ENCODE data around the gene ZCCHC7. TPM values are rescaled to one million over a fixed set of nuclear protein-coding genes. Genes with fewer than 3 reads are reported as not detected.

The ZCCHC7 gene
- polyA plus RNA-seq, 1 donor from 2014 or later = 10.9 TPM

- H3K9ac ChIP-seq (ENCODE audit: low read length) = no peak overlapping the region
- H3K36me3 ChIP-seq (ENCODE audit: insufficient read depth, low read length) = no peaks in the 10 kb centered on the region
- no peaks in the 10 kb centered on the region for H3K27me3 ChIP-seq (ENCODE audit: insufficient read depth, low read depth, low read length)
- H3K9me3 ChIP-seq (ENCODE audit: low read length) = no peaks in the 10 kb centered on the region
- H2AFZ ChIP-seq (ENCODE audit: low read depth, low read length) = no peak overlapping the region
- TF ChIP-seq MXI1 (conservative IDR thresholded peaks at IDR 0.05; ENCODE audit: poor library complexity, severe bottlenecking) = no peak
- no peak for TF ChIP-seq REST (IDR thresholded peaks at IDR 0.05; ENCODE audit: borderline replicate concordance)
- no peak for TF ChIP-seq SMC3 (conservative IDR thresholded peaks at IDR 0.05; ENCODE audit: poor library complexity)
- no peak for TF ChIP-seq TAF1 (IDR thresholded peaks at IDR 0.05; ENCODE audit: low read depth)
- peaks cover 15% of the 10 kb centered on the region for H3F3A ChIP-seq (ENCODE audit: insufficient read depth, low read length, poor library complexity, severe bottlenecking)
- H3K27ac ChIP-seq (ENCODE audit: low read length) = no peak overlapping the region
- no peaks in the 10 kb centered on the region for H4K20me1 ChIP-seq (ENCODE audit: insufficient read depth)
- no peak overlapping the region for H3K4me3 ChIP-seq (ENCODE audit: low read length)
- no peaks in the 10 kb centered on the region for H3K9me2 ChIP-seq (ENCODE audit: insufficient read depth, low read length)
- no peaks in the 10 kb centered on the region for H3K79me2 ChIP-seq (replicated peaks; ENCODE audit: insufficient read depth, low read length)
- no peak overlapping the region for H3K4me2 ChIP-seq (ENCODE audit: low read length)
Measured at GRCh38 chr9:37327553-37327952, 207.2 kb downstream of the ZCCHC7 start.

GRCh38 chr9:37328556-37329227 lies 208.3 kb downstream of the ZCCHC7 start:
- Histone ChIP-seq H4K20me1 (ENCODE audit: insufficient read depth) (no peaks in the 10 kb centered on the region), H3K9me3 (ENCODE audit: low read length) (no peaks in the 10 kb centered on the region), H3K4me3 (ENCODE audit: low read length) (no peak overlapping the region), H3K79me2 (replicated peaks; ENCODE audit: insufficient read depth, low read length) (no peaks in the 10 kb centered on the region), H3K36me3 (ENCODE audit: insufficient read depth, low read length) (no peaks in the 10 kb centered on the region), H3K27me3 (ENCODE audit: insufficient read depth, low read depth, low read length) (no peaks in the 10 kb centered on the region), H3K9ac (ENCODE audit: low read length) (no peak overlapping the region), H2AFZ (ENCODE audit: low read depth, low read length) (no peak overlapping the region), H3K27ac (ENCODE audit: low read length) (no peak overlapping the region), H3F3A (ENCODE audit: insufficient read depth, low read length, poor library complexity, severe bottlenecking) (peaks cover 15% of the 10 kb centered on the region), H3K9me2 (ENCODE audit: insufficient read depth, low read length) (no peaks in the 10 kb centered on the region), H3K4me2 (ENCODE audit: low read length) (no peak overlapping the region)
- no peak for TF ChIP-seq SMC3 (conservative IDR thresholded peaks at IDR 0.05; ENCODE audit: poor library complexity)
- TF ChIP-seq TAF1 (IDR thresholded peaks at IDR 0.05; ENCODE audit: low read depth) = no peak
- TF ChIP-seq RAD21 (conservative IDR thresholded peaks at IDR 0.05) = no peak
- no peak for TF ChIP-seq REST (IDR thresholded peaks at IDR 0.05; ENCODE audit: borderline replicate concordance)
- no peak for TF ChIP-seq EZH2 (IDR thresholded peaks at IDR 0.05; ENCODE audit: borderline replicate concordance, insufficient read depth, low read length, poor library complexity, severe bottlenecking)
- no peak for TF ChIP-seq EP300 (conservative IDR thresholded peaks at IDR 0.05; ENCODE audit: poor library complexity, severe bottlenecking)
- TF ChIP-seq CTCF (IDR thresholded peaks at IDR 0.05; ENCODE audit: poor library complexity, severe bottlenecking) = no peak
- TF ChIP-seq MXI1 (conservative IDR thresholded peaks at IDR 0.05; ENCODE audit: poor library complexity, severe bottlenecking) = no peak
- TF ChIP-seq POLR2AphosphoS5 (IDR thresholded peaks at IDR 0.05) = no peak

Measured in neural cell (in vitro differentiated cells).